Measurements from ENCODE around the gene PRCC.

DNA sequence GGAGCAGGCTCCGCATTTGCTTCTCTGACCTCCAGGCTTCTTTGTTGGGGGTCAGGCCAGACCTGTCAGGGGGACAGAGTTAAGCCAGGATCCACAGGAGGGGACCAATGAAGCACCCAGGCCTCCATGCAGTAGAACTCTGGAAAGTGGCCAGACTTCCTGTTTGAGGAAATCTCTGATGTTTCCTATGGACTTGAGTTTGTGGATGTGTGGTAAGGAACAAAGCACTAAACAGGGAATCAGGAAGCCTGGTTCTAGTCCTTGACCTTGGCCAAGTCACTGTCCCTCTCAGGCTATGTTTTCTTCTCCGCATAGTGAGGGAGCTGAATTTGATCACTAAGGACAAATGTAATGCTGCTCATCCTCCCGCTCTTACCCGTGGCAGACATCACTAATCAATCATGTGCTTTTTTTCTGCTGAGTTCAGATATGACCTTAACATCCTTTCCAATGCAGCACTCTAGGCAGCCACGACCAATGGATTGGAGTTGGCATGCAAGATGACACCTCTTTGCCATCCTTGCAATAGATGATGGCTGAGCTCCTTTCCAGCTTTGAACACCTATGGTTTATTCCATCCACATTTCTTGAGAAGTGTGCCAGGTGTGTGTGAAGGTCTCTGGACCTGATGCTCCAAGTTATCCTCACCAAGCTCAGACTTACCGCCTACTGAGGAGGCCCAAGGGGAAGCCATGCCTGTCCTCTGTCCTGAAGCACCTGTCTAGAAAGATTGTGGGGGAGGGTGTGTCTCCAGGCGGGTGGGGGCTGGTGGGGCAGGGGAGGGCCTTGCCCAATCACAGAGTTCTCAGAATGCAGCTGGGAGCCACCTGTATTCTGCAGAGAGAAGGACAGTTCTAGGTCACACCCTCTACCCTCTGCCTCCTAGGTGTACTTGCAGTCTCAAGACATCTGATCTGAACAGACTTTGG, 39.4 kb downstream of the PRCC start:
- TF ChIP-seq POLR2A (IDR thresholded peaks at IDR 0.05) (no peak), CTCF (IDR thresholded peaks at IDR 0.05) (no peak), EP300 (IDR thresholded peaks at IDR 0.05) (no peak)
